Caco-2 (cell line): Measurements from ENCODE around the gene SLC12A7. TPM values are rescaled to one million over a fixed set of nuclear protein-coding genes. Genes with fewer than 3 reads are reported as not detected.

Source experiments
- BruUV-seq: library from RNA; stranded (reverse); fragments of 400-500 nt; replicated peaks from 2 replicates; lab custom pipeline; 2021; lab: Mats Ljungman, UMichigan
- CTCF ChIA-PET: fragments of 300-600 bp; sonication (Branson Sonifier 250); formaldehyde crosslinking; loops from one replicate; lab custom pipeline; 2022; ENCODE audit warnings: antibody characterized with exemption; lab: Charles Lee
- POLR2A ChIA-PET: fragments of 300-600 bp; sonication (Branson Sonifier 250); formaldehyde crosslinking; loops from one replicate; lab custom pipeline; 2022; ENCODE audit warnings: antibody characterized with exemption; lab: Charles Lee
- DNase-seq, 2 experiments: peaks; one replicate each; pipeline versions ENCODE4 v3.0.0 to v3.0.0-alpha.2; 2020 to 2022
- H3K27me3 ChIP-seq: replicated peaks from 2 replicates; pipeline ENCODE4 v1.6.0; 2011; ENCODE audit warnings: low read length; ENCODE audit not compliant: control insufficient read depth, insufficient read depth
- H3K36me3 ChIP-seq: 2 replicates; pipeline ENCODE4 v1.5.1; 2011; ENCODE audit warnings: low read length; ENCODE audit not compliant: control insufficient read depth, insufficient read depth
- H3K4me1 ChIP-seq: fragments of 250-450 bp; sonication (Bioruptor Pico); 2 replicates; pipeline ENCODE4 v1.5.1; 2020; ENCODE audit warnings: mild to moderate bottlenecking
- H3K4me3 ChIP-seq: 2 replicates; pipeline ENCODE4 v1.5.1; 2011; ENCODE audit warnings: low read depth, mild to moderate bottlenecking, control low read depth, low read length
- H3K9me3 ChIP-seq: fragments of 250-450 bp; sonication (Bioruptor Pico); 2 replicates; pipeline ENCODE4 v1.5.1; 2020; ENCODE audit warnings: mild to moderate bottlenecking, moderate library complexity
- H3K27ac Mint-ChIP-seq: one replicate; pipeline ENCODE4 v1.8.0; 2022; ENCODE audit warnings: mixed read lengths; ENCODE audit not compliant: unreplicated experiment
- H3K27me3 Mint-ChIP-seq: one replicate; pipeline ENCODE4 v1.8.0; 2022; ENCODE audit warnings: mixed read lengths; ENCODE audit not compliant: insufficient read depth, unreplicated experiment
- H3K36me3 Mint-ChIP-seq: one replicate; pipeline ENCODE4 v1.8.0; 2022; ENCODE audit warnings: mild to moderate bottlenecking, mixed read lengths; ENCODE audit not compliant: insufficient read depth, unreplicated experiment
- H3K4me1 Mint-ChIP-seq: one replicate; pipeline ENCODE4 v1.8.0; 2022; ENCODE audit warnings: low read depth, mixed read lengths; ENCODE audit not compliant: unreplicated experiment
- H3K4me3 Mint-ChIP-seq: one replicate; pipeline ENCODE4 v1.8.0; 2022; ENCODE audit warnings: mild to moderate bottlenecking, moderate library complexity, mixed read lengths; ENCODE audit not compliant: unreplicated experiment
- H3K9me3 Mint-ChIP-seq: one replicate; pipeline ENCODE4 v1.8.0; 2022; ENCODE audit warnings: mixed read lengths; ENCODE audit not compliant: unreplicated experiment
- intact Hi-C: fragments of 100-400 bp; cut with micrococcal nuclease; formaldehyde crosslinking; loops from one replicate; pipeline ENCODE4 v1.10.0; 2022; ENCODE audit not compliant: unreplicated experiment
- total RNA-seq: library from RNA; stranded (reverse); gene quantifications from 2 replicates; pipeline ENCODE4 v1.2.3, GENCODE V29; 2022
- TF ChIP-seq, protein P1 (sequence below), 2 experiments: fragments of 200-600 bp in 1 of 2; IDR thresholded peaks; 1 replicate in 1 of 2; 2 replicates in 1 of 2; pipeline versions ENCODE4 v1.5.1 to v1.8.0; 2011 to 2022; ENCODE audit warnings: antibody characterized with exemption in 1 of 2, control low read depth in 1 of 2, inconsistent platforms in 1 of 2, low read depth in 1 of 2, low read length in 1 of 2, mild to moderate bottlenecking in 1 of 2, moderate library complexity in 1 of 2; ENCODE audit not compliant: insufficient read depth in 1 of 2, severe bottlenecking in 1 of 2, unreplicated experiment in 1 of 2

SLC12A7 gene
- total RNA-seq, 1 experiment from 2014 or later, result 41.7 TPM

DNA sequence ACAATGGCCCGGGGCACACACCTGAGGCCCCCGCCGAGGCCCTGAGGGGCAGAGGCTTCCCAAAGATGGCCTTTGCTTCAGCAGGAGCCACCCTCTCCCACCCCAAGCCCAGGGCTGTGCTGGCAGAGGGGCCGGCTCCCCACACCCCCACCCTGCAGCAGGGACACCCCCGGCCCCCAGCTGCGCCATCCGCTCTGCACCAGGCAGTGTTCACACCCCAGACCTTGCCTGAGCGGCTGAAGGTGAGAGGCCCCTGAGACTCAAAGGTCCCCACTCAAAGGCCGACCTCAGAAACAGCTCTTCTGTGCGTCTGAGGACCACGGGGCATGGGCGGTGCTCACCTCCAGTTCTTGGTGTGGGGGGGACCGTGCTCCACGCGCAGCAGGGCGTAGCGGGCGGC is 37.6 kb downstream of the SLC12A7 start:
- Mint-ChIP-seq H3K4me1 (no peaks in the 10 kb centered on the region), H3K27ac (no peak overlapping the region)
- CTCF ChIA-PET, result no interaction called here

DNA sequence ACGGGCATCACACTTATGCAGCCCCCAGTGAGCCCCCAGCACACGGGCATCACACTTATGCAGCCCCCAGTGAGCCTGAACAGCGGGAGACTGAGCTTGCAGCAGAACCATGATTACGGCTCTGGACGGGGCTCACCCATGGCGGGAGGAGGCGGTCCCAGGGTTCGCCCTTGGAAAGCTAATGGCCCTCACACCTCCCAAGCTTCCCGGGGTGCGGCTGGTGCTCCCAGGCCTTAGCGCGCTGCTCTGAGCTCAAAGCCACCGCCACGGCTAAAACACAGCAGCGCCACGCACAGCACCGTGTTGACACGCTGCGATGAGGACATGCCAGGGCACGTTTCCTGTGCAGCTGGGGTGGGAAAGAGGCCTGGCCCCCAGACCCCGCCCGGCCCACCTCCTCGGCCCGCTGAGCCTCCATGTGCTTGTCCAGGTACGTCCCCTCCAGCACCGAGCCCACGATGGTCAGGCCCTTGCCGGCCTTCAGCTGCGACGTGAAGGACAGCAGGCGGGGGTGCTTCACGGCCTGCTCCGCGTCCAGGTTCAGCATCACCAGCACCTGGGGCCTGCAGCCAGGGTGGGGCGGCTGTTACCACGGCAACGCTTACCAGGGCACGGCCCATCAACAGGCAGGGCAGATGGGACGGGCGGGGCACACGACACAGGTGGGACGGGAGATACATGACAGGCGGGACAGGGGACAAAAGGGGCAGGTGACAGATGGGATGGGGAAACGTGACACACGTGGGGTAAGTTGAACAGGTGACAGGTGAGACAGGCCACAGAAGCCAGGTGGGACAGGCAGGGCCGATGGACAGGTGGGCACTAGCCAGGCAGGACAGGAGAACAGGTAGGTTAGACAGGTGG is 38.4 kb downstream of the SLC12A7 start:
- Histone ChIP-seq H3K36me3 (peaks cover 1% of the 10 kb centered on the region), H3K4me1 (no peaks in the 10 kb centered on the region), H3K4me3 (no peak overlapping the region), H3K9me3 (no peaks in the 10 kb centered on the region), H3K27me3 (no peaks in the 10 kb centered on the region)
- CTCF ChIA-PET, result no interaction called here
- Mint-ChIP-seq H3K4me3 (no peak overlapping the region), H3K4me1 (no peaks in the 10 kb centered on the region), H3K27ac (no peak overlapping the region), H3K9me3 (no peaks in the 10 kb centered on the region), H3K36me3 (peaks cover 6% of the 10 kb centered on the region), H3K27me3 (no peaks in the 10 kb centered on the region)
- BruUV-seq, result no TSS peak
- POLR2A ChIA-PET, result no interaction called here
- TF ChIP-seq, protein P1, sequence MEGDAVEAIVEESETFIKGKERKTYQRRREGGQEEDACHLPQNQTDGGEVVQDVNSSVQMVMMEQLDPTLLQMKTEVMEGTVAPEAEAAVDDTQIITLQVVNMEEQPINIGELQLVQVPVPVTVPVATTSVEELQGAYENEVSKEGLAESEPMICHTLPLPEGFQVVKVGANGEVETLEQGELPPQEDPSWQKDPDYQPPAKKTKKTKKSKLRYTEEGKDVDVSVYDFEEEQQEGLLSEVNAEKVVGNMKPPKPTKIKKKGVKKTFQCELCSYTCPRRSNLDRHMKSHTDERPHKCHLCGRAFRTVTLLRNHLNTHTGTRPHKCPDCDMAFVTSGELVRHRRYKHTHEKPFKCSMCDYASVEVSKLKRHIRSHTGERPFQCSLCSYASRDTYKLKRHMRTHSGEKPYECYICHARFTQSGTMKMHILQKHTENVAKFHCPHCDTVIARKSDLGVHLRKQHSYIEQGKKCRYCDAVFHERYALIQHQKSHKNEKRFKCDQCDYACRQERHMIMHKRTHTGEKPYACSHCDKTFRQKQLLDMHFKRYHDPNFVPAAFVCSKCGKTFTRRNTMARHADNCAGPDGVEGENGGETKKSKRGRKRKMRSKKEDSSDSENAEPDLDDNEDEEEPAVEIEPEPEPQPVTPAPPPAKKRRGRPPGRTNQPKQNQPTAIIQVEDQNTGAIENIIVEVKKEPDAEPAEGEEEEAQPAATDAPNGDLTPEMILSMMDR (IDR thresholded peaks at IDR 0.05; ENCODE audit: insufficient read depth in 1 of 2, low read depth in 1 of 2, low read length in 1 of 2, severe bottlenecking in 1 of 2, unreplicated experiment in 1 of 2), result no peak
- DNase-seq, result no peak
- intact Hi-C loops, result no loop called here

More for the DNA sequence above, 37.6 kb downstream of the SLC12A7 start:
- no peak for DNase-seq
- no peak overlapping the region for H3K4me3 ChIP-seq
- H3K9me3 Mint-ChIP-seq, result no peaks in the 10 kb centered on the region
- H3K4me1 ChIP-seq, result no peaks in the 10 kb centered on the region
- POLR2A ChIA-PET, result no interaction called here
- no peaks in the 10 kb centered on the region; the same call in 1 of the 2 replicates for H3K36me3 ChIP-seq
- H3K27me3 ChIP-seq, result no peaks in the 10 kb centered on the region
- intact Hi-C loops, result no loop called here
- peaks cover 6% of the 10 kb centered on the region for H3K36me3 Mint-ChIP-seq
- H3K27me3 Mint-ChIP-seq, result no peaks in the 10 kb centered on the region
- no TSS peak for BruUV-seq
- no peak overlapping the region for H3K4me3 Mint-ChIP-seq
- H3K9me3 ChIP-seq, result no peaks in the 10 kb centered on the region
- TF ChIP-seq, protein P1 (IDR thresholded peaks at IDR 0.05; ENCODE audit: insufficient read depth in 1 of 2, low read depth in 1 of 2, low read length in 1 of 2, severe bottlenecking in 1 of 2, unreplicated experiment in 1 of 2), result no peak

DNA sequence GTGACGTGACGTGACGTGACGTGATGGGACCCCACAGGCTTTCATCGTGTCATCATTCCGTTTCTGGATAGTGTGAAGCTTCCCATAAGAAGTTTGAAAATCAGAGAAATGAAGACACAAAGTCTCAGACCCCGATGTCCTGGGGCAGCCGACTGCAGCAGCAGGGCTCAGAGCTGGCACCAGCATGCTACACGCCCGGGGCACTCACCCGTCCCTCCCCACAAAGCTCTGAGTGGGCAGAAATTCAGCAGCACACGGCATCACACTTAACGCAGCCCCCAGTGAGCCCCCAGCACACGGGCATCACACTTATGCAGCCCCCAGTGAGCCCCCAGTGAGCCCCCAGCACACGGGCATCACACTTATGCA is 42.2 kb downstream of the SLC12A7 start:
- Mint-ChIP-seq H3K4me3 (no peak overlapping the region), H3K36me3 (peaks cover 18% of the 10 kb centered on the region), H3K27ac (no peak overlapping the region), H3K4me1 (no peaks in the 10 kb centered on the region), H3K27me3 (no peaks in the 10 kb centered on the region), H3K9me3 (no peaks in the 10 kb centered on the region)
- no peaks in the 10 kb centered on the region for H3K27me3 ChIP-seq
- intact Hi-C loops, result no loop called here
- H3K9me3 ChIP-seq, result no peaks in the 10 kb centered on the region
- TF ChIP-seq, protein P1 (IDR thresholded peaks at IDR 0.05; ENCODE audit: insufficient read depth in 1 of 2, low read depth in 1 of 2, low read length in 1 of 2, severe bottlenecking in 1 of 2, unreplicated experiment in 1 of 2), result no peak
- ChIA-PET POLR2A (no interaction called here), CTCF (no interaction called here)
- no TSS peak for BruUV-seq
- DNase-seq, result no peak
- H3K4me1 ChIP-seq, result no peaks in the 10 kb centered on the region
- peaks cover 1% of the 10 kb centered on the region for H3K36me3 ChIP-seq
- no peak overlapping the region for H3K4me3 ChIP-seq
